Activated T-helper 1 cell treated with anti-CD3 and anti-CD28 coated beads, Interleukin-2, amount 50 U/mL, for 16 hours (primary cell): ENCODE results near the gene UNC79.
"Not testable (repeated sequence)": the region's sequence is repeated elsewhere in the genome, so short reads cannot be mapped to it uniquely, and the experiment has no call there.

Source experiments
- DNase-seq, 2 donors: peaks; one replicate each; pipeline ENCODE4 v3.0.0-alpha.2; 2020; ENCODE audit warnings: low read depth in 1 of 2, low spot score in 1 of 2

Gene UNC79

DNA sequence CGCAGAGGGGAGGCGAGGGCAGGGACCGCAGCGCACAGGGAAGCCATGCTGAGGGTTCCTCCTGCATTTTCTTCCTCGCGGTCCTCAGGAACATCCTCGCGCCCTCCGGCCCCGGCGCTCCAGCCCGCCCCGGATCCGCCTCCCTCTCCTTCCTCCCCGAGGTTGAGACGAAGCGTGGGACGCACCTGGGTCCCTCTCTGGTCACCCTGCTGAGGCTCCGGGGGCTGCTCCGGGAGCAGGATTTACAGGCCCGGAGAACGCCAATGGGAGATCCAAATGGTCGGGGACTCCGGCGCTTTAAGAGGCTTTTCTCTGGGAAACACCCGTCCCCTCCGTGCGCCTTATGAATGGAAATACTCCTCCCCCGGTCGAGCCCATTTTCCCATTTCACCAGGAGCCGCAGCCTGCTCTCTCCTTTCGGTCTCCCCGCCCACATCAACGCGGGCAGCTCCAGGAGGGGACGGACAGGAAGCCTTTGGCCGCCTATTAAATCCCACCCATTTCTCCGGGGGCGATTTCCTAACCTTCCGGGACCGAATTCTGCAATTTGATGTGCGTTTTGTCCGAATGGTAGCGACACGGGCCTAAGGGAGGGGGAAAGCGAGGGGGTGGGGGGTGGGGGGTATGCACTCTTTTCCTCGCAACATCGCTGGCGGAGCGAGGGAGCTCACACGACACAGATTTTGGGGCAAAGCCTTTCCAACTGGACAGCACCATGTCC, at the start of gene UNC79:
TSS of gene UNC79 (plus strand) at position 625 of the 721 bp plus-strand sequence. CDS start at position 716, 91 bp downstream.
- no peak for DNase-seq

DNA sequence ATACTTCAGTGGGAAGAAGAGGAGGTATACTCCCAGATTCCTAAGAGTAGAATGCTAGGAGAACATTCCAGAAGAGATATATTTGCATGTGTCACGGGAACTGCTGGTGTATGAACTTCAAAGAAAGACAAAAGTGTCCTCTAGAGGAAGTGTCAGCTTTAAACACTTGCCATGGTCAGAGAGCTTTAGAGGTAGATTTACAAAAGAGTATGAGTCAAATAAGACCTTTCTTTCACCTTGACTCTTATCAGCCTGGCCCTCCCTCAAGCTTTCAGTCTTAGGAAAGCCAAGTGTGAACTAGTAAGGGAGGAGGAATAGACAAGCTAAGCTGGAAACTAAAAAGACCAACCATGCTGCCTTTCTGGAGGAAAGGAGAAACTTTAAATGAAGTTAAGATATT, 49.1 kb upstream of the UNC79 start:
- no peak for DNase-seq

DNA sequence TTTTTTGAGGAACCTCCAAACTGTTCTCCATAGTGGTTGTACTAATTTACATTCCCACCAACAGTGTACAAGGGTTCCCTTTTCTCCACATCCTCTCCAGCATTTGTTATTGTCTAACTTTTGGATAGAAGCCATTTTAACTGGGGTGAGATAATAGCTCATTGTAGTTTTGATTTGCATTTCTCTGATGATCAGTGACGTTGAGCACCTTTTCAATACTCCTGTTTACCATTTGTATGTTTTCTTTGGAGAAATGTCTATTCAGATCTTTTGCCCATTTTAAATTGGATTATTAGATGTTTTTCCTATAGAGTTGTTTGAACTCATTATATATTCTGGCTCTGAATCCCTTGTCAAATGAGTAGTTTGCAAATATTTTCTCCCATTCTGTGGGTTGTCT, 46.5 kb upstream of the UNC79 start:
- not testable (repeated sequence) for DNase-seq

DNA sequence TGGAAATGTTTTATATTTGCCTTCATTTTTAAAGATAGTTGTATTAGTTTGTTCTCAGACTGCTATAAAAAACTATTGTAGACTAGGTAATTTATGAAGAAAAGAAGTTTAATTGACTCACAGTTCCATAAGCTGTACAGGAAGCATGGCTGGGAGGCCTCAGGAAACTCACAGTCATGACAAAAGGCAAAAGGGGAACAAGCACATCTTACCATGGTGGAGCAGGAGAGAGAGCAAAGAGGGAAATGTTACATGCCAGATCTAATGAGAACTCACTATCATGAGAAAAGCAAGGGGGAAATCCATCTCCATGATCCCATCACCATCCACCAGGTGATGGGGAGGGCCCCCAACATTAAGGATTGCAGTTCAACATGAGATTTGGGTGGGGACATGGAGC, 35.5 kb upstream of the UNC79 start:
- DNase-seq: no peak

DNA sequence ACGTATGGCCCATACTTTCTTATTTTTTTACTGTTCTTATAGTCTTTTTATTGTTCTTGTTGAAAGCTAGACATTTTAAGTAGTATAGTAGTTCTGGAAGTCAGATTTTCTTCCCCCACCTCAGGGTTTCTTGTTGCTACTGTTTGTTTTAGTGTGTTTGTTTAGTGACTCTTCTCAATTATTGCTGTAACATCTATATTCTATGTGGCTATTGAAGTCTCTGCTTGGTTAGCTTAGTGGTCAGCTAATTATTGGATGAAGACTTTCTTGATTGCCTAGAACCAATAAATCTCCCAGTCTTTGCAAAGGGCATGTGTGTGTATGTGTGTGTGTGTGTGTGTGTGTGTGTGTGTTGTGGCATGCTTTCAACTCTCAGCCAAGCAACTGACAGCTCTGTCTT, 34.3 kb upstream of the UNC79 start:
- no peak for DNase-seq

DNA sequence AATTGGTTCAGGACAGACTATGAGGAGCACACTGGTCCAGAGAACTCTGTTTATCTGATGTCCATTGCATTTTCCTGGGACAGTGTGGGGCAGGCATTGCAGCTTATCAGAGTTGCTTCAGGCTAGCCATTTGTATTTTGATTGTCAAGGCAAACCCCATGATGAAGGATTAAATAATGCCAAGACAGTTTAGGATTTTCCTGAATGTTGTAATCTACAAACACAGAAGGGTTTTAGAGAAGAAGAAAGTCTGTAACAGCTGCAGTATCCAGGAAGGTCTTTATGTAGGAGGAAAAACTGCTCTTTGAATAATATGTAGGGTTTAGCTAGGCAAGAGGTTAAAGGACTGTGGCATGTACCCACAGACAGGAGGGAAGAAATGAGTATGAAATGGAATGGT, 32.2 kb upstream of the UNC79 start:
- no peak for DNase-seq

DNA sequence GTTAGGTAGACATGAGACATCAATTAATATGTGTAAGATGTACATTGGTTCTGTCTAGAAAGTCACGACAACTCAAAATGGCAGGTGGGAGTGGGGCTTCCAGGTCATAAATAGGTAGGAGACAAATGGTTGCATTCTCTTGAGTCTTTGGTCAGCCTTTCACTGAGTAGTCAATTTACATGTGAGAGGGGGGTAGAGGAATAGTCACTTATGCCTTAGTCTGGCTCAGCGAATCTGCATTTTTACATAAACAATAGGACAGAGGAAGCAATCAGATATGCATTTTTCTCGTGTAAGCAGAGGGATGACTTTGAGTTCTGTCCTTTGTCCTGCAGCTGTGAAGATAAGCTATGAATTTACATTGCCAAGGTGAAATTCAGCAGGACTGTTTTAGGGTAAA, 27.8 kb upstream of the UNC79 start:
- DNase-seq: no peak

DNA sequence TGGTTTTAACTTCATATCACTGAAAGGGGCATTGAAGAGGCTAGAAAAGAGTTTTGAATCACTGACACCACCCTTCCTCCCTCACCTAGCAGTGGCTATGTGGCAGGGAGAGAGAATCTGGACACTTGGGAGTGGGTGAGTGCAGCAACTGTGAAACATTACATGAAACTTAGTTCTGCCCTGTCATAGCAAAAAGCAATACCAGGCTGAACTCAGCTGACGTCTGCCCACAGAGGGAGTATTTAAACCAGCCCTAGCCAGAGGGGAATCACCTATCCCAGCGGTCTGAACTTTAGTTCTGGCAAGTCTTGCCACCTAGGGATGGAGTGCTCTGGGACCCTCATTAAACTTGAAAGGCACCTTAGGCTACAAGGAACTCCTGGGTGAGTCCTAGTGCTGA, 20.7 kb upstream of the UNC79 start:
- no peak for DNase-seq

DNA sequence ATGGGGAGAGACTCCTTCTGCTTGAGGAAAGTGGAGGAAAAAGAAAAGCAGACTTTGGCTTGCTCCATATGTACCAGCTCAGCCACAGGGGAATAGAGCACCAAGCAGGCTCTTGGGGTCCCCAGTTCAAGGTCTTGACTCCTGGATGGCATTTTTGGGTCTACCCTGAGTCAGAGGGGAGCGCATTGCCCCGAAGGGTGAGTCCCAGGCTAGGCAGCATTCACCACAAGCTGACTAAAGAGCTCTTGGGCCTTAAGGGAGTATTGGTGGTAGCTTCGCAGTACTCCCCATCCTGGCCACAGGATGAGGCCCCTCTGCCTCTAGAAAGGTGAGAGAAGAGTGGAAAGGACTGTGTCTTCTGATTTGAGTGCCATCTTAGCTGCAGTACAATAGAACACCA, 19.8 kb upstream of the UNC79 start:
- no peak for DNase-seq

DNA sequence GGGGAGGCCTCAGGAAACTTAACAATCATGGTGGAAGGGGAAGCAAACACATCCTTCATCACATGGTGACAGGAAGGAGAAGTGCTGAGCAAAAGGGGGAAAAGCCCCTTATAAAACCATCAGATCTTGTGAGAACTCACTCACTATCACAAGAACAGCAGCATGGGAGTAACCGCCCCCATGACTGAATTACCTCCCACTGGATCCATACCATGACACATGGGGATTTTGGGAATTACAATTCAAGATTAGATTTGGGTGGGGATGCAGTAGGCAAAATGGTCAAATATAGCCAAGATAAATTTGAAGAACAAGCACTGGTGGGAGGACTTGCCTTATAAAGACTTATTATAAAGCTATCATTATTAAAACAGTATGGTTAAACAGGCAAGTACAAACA, 5.6 kb upstream of the UNC79 start:
- DNase-seq: not testable (repeated sequence)

DNA sequence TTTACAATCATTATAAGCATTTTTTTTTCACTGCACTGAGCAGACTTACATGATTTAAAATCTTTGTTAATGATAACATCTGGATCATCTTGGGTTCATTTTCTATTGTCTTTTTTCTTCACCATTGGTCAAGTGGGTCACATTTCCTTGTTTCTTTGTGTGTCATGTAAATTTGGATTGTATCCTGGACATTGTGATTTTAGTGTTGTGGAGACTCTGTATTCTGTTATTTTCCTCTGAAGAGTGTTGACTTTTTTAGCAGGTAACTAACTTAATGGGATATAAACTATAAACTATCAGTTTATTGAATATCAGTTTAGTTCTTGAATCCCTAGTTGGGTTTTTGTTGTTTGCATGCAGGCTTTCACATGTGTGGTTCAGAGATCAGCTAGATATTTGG, 4.0 kb upstream of the UNC79 start:
- no peak for DNase-seq

DNA sequence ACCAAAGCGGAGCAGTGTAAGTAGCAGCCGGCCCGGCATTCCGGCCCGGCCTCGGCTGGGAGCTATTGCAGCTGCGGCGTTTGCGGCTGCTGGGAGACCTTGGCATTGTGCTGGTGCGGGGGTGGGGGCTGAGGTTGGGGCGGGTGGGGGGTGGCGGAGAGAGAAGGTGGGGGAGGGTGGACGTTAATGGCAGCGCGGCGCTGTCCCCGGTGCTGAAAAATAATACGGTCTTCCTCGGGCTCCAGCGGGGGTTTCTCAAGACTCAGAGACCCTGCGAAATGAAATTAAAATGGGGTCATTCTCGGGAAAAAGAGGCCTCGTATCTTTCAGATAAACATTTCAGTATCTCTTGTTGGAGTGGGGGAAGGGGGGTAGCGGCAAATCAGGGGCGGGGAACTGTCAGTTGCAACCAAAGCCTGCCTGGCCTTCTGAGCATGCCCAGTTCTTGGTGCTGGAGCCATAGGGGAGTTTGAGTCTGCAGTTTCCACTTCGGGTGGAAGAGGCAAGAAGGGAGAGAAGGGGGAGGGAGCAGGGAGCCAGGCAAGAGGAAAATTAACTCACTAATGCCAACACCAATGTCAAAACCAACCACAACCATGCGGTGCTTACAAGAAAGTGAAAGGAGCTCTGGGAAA, 414 bp downstream of the UNC79 start:
- DNase-seq: no peak

DNA sequence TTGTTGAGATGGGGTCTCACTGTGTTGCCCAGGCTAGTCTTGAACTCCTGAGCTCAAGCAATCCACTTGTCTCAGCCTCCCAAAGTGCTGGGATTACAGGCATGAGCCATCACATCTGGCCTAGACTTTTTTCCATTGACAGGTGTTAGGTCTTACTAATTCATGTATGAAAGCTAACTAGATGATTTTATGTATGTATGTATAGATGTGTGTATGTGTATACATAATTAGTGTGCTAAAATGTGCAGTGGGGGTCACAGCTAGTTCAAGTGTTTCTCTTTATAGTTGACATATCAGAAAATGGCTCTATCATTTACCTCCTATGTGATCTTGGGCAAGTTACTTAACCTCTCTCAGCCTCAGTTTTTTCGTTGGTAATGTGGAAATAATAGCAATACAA, 23.5 kb downstream of the UNC79 start:
- no peak for DNase-seq

DNA sequence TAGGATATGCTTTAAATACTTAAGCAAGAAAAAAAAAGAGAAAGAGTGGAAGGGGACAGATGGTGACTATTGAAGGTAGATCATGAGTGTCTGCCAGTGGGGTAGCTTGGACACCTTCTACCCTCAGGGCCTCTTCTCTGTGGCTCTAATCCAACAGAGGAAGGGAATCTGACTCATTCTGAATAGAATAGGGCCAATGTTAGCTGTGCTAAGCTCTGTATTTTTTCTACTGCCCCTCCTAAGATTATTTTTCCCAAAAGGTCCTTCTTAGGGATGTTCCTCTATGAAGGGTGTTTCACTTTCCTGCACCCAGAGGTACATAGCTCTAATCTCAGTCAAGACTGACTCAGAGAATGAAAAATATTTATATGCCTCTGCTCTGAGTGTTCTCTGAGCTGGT, 25.6 kb downstream of the UNC79 start:
- no peak for DNase-seq

DNA sequence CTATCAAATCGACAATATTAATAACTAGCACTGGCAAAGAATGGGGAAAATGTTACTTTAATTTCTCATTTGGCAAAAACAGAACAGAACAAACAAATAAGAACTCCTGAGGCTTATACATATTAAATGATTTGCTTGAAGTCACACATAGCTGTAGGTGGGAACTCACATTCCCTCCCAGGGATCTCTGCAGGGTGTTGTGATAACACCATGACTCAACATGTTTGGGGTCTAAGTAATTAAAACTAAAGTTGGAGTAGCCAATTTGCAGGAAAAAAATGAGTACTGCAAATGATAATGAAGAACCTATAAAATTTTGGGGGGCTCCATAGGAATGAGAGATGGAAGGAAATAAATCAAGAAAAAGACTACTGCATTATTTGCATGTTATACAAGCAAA, 27.5 kb downstream of the UNC79 start:
- DNase-seq: no peak

DNA sequence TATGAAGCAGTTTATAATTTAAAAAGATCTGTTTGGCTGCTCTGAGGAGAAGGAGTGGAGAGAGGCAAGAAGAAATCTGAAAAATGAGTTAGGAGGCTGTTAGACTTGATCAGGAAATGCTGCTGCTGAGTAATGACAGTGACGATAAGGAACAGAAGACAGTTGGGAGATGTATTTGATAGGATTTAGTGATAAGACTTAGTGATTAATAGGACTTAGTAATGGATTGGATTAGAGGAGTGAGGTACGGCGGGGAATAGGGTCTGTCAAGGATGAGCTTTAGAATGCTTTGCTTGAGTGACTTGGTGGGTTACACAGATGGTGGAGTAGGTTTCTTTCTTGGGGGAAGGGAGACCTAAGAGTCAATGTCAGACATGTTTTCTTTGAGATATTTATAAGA, 31.7 kb downstream of the UNC79 start:
- no peak for DNase-seq

DNA sequence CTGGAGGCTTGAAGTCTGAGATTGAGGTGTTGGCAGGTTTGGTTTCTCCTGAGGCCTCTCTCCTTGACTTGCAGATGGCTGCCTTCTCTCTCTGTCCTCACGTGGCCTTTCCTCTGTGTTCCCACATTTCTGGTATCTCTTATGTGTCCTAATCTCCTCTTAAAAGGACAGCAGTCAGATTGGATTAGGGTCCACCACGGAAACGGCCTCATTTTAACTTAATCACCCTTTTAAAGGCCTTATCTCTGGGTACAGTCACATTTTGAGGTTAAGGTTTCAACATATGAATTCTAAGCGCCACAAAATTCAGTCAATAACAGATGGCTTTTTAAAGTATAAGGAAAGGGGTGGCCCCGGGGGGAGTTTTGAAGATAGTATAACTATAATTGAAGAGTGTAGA, 33.5 kb downstream of the UNC79 start:
- DNase-seq: no peak

DNA sequence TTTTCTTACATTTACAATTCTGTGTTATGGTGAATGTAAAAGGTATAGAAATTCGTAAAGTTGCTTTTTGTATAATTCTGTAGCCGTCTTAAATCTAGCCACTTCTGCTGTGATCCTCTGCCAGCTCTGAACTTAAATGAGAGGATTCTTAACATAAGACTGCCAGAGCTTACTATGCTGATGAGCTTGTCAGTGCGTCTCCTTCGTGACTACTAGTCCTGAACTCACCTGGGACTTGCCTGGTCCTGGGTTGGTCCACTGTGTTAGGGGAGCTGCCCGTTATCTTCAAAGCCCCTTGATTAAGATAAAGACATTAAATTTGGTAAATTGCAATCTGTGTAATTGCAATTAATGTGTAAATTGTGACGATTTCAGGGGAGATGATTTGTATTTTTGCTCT, 44.7 kb downstream of the UNC79 start:
- no peak for DNase-seq

DNA sequence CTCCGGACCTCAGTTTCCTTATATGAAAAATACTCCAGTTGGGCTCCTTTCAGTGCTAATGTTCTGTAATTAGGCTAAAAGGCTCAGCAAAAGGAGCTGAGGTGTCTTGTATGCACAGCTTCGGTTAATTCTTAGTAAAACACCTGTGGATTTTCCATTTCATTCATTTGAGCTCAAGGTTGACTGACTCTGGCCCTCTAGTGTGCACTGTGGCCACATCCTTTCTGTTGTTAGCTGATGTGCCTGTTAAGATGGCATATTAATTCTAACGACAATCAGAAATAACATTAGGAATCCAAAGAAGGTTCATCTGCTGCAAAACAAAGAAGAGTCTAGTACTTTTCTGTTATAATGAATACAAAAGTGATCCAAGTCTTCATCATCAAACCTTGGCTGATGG, 45.6 kb downstream of the UNC79 start:
- DNase-seq: no peak

DNA sequence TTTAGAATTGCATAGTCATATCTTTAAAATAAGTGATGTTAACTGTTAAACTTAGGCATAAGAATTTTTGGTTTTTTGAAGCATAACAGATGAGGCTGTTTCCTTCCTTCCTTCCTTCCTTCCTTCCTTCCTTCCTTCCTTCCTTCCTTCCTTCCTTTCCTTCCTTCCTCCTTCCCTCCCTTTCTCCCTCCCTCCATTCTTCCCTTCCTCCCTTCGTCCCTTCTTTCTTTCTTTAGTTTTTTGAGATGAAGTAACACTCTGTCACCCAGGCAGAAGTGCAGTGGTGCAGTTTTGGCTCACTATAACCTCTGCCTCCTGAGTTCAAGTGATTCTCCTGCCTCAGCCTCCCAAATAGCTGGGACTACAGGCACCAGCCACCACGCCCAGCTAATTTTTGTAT, 48.3 kb downstream of the UNC79 start:
- not testable (repeated sequence) for DNase-seq

DNA sequence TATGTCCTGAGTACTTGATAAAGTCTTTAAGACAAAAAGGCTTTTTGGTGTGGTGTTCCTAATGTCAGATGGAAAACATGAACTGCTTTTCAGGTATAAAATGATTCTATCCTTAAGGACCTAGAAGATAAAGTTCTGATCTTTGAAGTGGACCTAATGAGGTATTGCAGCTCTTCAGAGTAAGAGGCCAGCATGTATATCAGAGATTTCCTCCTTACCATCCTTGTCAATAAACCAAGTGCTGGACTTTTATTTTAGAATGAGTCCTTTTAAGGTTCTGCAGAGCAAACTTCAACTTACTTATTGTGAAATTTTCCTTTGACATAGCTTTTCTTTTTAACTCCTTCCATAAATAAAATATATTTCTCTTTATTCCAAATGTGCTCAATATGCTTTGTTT, 50.1 kb downstream of the UNC79 start:
- no peak for DNase-seq

DNA sequence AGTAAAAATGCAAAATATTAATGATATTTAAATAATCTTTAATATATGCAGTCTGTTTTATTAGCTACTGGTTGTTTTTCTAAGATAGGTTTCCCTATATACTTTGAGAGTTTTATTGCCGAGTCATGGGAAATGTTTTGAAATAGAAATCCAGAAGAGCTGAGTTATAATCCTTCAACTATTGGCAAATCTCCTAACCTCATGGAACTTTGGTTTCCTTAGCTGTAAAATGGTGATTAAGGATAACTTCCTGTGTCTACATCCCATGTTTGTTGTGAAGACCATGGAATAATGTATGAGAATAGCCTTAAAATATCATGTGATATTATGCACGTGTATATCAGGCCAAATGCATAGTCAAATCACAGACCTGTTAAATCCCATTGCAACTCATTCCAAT, 51.0 kb downstream of the UNC79 start:
- DNase-seq: no peak

DNA sequence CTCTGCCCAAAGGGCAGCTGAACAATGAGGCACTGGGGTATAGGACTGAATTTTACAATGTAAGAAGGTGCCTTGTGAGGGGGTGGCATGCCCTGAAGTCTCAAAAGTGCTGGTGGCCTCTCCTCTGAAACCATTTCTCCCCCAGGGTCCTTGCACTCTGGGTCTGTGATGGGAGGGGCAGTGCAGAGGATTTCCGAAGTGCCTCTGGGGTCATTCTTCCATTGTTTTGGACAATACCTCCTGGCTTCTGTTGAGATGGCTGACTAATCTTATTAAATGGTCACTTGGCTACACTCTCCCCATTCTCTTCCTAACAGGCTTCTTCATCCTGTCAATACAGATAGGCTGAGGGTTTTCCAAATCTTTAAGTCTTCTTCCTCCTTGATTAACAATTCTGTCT, 59.3 kb downstream of the UNC79 start:
- no peak for DNase-seq
